ENCODE data around the gene PHF21A.

DNA sequence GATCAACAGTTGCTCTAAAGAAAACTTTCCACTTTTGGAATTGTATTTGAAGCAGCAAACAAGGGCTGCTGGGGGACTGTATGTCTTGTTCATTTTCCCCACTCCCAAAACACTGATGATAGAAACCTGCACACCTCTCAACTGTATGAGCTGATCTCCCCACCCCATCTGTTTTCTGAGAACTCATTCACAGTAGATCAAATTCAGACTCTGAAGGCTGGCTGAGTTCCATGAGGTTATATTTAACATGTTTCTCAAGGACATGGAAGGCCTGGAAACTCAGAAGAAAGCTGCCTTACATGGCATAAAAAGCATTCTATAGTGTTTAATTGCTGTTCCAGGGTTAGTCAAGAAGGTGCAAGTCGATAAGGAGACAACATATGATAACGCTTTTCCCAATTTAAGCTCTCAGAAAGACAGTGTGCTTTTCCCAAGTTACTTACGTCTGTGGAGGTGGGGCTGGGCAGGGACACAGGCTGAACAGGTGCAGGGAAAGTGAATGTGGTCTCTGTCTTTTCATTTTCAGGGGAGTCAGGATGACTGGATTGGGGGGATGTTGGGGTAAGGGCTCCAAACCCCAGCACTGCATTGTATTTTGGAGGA, 175.8 kb downstream of the PHF21A start:
- no peak for TF ChIP-seq EZH2 (IDR thresholded peaks at IDR 0.05; ENCODE audit: low read length)
- TF ChIP-seq, protein P1, sequence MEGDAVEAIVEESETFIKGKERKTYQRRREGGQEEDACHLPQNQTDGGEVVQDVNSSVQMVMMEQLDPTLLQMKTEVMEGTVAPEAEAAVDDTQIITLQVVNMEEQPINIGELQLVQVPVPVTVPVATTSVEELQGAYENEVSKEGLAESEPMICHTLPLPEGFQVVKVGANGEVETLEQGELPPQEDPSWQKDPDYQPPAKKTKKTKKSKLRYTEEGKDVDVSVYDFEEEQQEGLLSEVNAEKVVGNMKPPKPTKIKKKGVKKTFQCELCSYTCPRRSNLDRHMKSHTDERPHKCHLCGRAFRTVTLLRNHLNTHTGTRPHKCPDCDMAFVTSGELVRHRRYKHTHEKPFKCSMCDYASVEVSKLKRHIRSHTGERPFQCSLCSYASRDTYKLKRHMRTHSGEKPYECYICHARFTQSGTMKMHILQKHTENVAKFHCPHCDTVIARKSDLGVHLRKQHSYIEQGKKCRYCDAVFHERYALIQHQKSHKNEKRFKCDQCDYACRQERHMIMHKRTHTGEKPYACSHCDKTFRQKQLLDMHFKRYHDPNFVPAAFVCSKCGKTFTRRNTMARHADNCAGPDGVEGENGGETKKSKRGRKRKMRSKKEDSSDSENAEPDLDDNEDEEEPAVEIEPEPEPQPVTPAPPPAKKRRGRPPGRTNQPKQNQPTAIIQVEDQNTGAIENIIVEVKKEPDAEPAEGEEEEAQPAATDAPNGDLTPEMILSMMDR (optimal IDR thresholded peaks at IDR 0.05 in 1 of 3, IDR thresholded peaks at IDR 0.05 in 1 of 3, conservative IDR thresholded peaks at IDR 0.05 in 1 of 3; ENCODE audit: extremely low read depth in 1 of 3, insufficient read depth in 2 of 3, low read length in 3 of 3) = no peak

Data from keratinocyte (primary cell).